ENCODE measurements around the gene ARHGAP42.

The ARHGAP42 gene

GRCh38 chr11:100860318-100861155 is 173.4 kb downstream of the ARHGAP42 start:
- no peak for ATAC-seq (replicated peaks)
- H3K9me3 Mint-ChIP-seq, result peaks cover 11 to 13% of the 10 kb centered on the region in 2 donors

GRCh38 chr11:100861212-100861611 is 174.1 kb downstream of the ARHGAP42 start:
- no peak overlapping the region for H3K27ac Mint-ChIP-seq
- no peaks in the 10 kb centered on the region for H3K27me3 Mint-ChIP-seq
- no peak overlapping the region for H3K4me3 Mint-ChIP-seq
- H3K36me3 Mint-ChIP-seq (ENCODE audit: insufficient read depth), result no peaks in the 10 kb centered on the region
- peaks cover 12 to 13% of the 10 kb centered on the region in 2 donors for H3K9me3 Mint-ChIP-seq
- no peak for DNase-seq
- no peaks in the 10 kb centered on the region for H3K4me1 Mint-ChIP-seq (ENCODE audit: low read depth in 2 of 2)
- ATAC-seq (replicated peaks), result no peak

More at GRCh38 chr11:100860318-100861155, 173.4 kb downstream of the ARHGAP42 start:
- H3K36me3 Mint-ChIP-seq (ENCODE audit: insufficient read depth), result no peaks in the 10 kb centered on the region
- H3K4me1 Mint-ChIP-seq (ENCODE audit: low read depth in 2 of 2), result no peaks in the 10 kb centered on the region
- no peak for DNase-seq
- H3K27me3 Mint-ChIP-seq, result no peaks in the 10 kb centered on the region
- no peak overlapping the region for H3K4me3 Mint-ChIP-seq
- H3K27ac Mint-ChIP-seq, result no peak overlapping the region

GRCh38 chr11:100863080-100863581 is 176.0 kb downstream of the ARHGAP42 start:
- DNase-seq, result no peak
- H3K4me1 Mint-ChIP-seq (ENCODE audit: low read depth in 2 of 2), result no peaks in the 10 kb centered on the region
- H3K4me3 Mint-ChIP-seq, result no peak overlapping the region
- ATAC-seq (replicated peaks), result no peak
- no peak overlapping the region for H3K27ac Mint-ChIP-seq
- peaks cover 10 to 13% of the 10 kb centered on the region in 2 donors for H3K9me3 Mint-ChIP-seq
- H3K36me3 Mint-ChIP-seq (ENCODE audit: insufficient read depth), result no peaks in the 10 kb centered on the region
- H3K27me3 Mint-ChIP-seq, result no peaks in the 10 kb centered on the region

GRCh38 chr11:100865443-100866065 is 178.5 kb downstream of the ARHGAP42 start:
- Mint-ChIP-seq H3K4me1 (ENCODE audit: low read depth in 2 of 2) (no peaks in the 10 kb centered on the region), H3K27ac (no peak overlapping the region), H3K9me3 (peaks cover 7 to 13% of the 10 kb centered on the region in 2 donors), H3K36me3 (ENCODE audit: insufficient read depth) (no peaks in the 10 kb centered on the region), H3K4me3 (no peak overlapping the region), H3K27me3 (no peaks in the 10 kb centered on the region)
- ATAC-seq (replicated peaks), result no peak
- no peak for DNase-seq

- Mint-ChIP-seq H3K36me3 (ENCODE audit: insufficient read depth) (no peaks in the 10 kb centered on the region), H3K4me1 (ENCODE audit: low read depth in 2 of 2) (no peaks in the 10 kb centered on the region), H3K9me3 (peaks cover 4 to 5% of the 10 kb centered on the region in 2 donors), H3K4me3 (no peak overlapping the region), H3K27ac (no peak overlapping the region), H3K27me3 (no peaks in the 10 kb centered on the region)
- DNase-seq, result no peak
- ATAC-seq (replicated peaks), result no peak
Measured at GRCh38 chr11:100866453-100866852, 179.4 kb downstream of the ARHGAP42 start.

GRCh38 chr11:100867606-100868005 is 180.5 kb downstream of the ARHGAP42 start:
- DNase-seq (no peak), ATAC-seq (replicated peaks) (no peak)
- Mint-ChIP-seq H3K27ac (no peak overlapping the region), H3K36me3 (ENCODE audit: insufficient read depth) (no peaks in the 10 kb centered on the region), H3K9me3 (peaks cover 0 to 5% of the 10 kb centered on the region in 2 donors), H3K27me3 (no peaks in the 10 kb centered on the region), H3K4me1 (ENCODE audit: low read depth in 2 of 2) (no peaks in the 10 kb centered on the region), H3K4me3 (no peak overlapping the region)

GRCh38 chr11:100869328-100869727 is 182.2 kb downstream of the ARHGAP42 start:
- H3K27me3 Mint-ChIP-seq, result no peaks in the 10 kb centered on the region
- ATAC-seq (replicated peaks) (no peak), DNase-seq (no peak)
- H3K4me3 Mint-ChIP-seq, result no peak overlapping the region
- H3K36me3 Mint-ChIP-seq (ENCODE audit: insufficient read depth), result no peaks in the 10 kb centered on the region
- no peaks in the 10 kb centered on the region for H3K4me1 Mint-ChIP-seq (ENCODE audit: low read depth in 2 of 2)
- no peak overlapping the region for H3K27ac Mint-ChIP-seq
- H3K9me3 Mint-ChIP-seq, result peaks cover 0 to 4% of the 10 kb centered on the region in 2 donors

- no peak overlapping the region for H3K27ac Mint-ChIP-seq
- no peaks in the 10 kb centered on the region for H3K27me3 Mint-ChIP-seq
- no peaks in the 10 kb centered on the region for H3K4me1 Mint-ChIP-seq (ENCODE audit: low read depth in 2 of 2)
- ATAC-seq (replicated peaks) (no peak), DNase-seq (no peak)
- no peaks in the 10 kb centered on the region for H3K36me3 Mint-ChIP-seq (ENCODE audit: insufficient read depth)
- peaks cover 0 to 4% of the 10 kb centered on the region in 2 donors for H3K9me3 Mint-ChIP-seq
- H3K4me3 Mint-ChIP-seq, result no peak overlapping the region
Measured at GRCh38 chr11:100870138-100870537, 183.1 kb downstream of the ARHGAP42 start.

- H3K27ac Mint-ChIP-seq, result no peak overlapping the region
- no peaks in the 10 kb centered on the region for H3K36me3 Mint-ChIP-seq (ENCODE audit: insufficient read depth)
- no peak for ATAC-seq (replicated peaks)
- no peaks in the 10 kb centered on the region for H3K9me3 Mint-ChIP-seq
- no peaks in the 10 kb centered on the region for H3K4me1 Mint-ChIP-seq (ENCODE audit: low read depth in 2 of 2)
- no peaks in the 10 kb centered on the region for H3K27me3 Mint-ChIP-seq
- no peak overlapping the region for H3K4me3 Mint-ChIP-seq
- no peak for DNase-seq
Measured at GRCh38 chr11:100872951-100873740, 186.1 kb downstream of the ARHGAP42 start.

GRCh38 chr11:100874203-100874602 is 187.1 kb downstream of the ARHGAP42 start:
- H3K9me3 Mint-ChIP-seq, result peaks cover 0 to under 1% of the 10 kb centered on the region in 2 donors
- H3K27ac Mint-ChIP-seq, result no peak overlapping the region
- no peaks in the 10 kb centered on the region for H3K27me3 Mint-ChIP-seq
- ATAC-seq (replicated peaks), result no peak
- DNase-seq, result no peak
- H3K4me1 Mint-ChIP-seq (ENCODE audit: low read depth in 2 of 2), result no peaks in the 10 kb centered on the region
- no peak overlapping the region for H3K4me3 Mint-ChIP-seq
- no peaks in the 10 kb centered on the region for H3K36me3 Mint-ChIP-seq (ENCODE audit: insufficient read depth)

- DNase-seq (no peak), ATAC-seq (replicated peaks) (no peak)
- Mint-ChIP-seq H3K27ac (no peak overlapping the region), H3K4me3 (no peak overlapping the region), H3K27me3 (no peaks in the 10 kb centered on the region), H3K9me3 (peaks cover 0 to 8% of the 10 kb centered on the region in 2 donors), H3K36me3 (ENCODE audit: insufficient read depth) (no peaks in the 10 kb centered on the region), H3K4me1 (ENCODE audit: low read depth in 2 of 2) (no peaks in the 10 kb centered on the region)
Measured at GRCh38 chr11:100875521-100875869, 188.4 kb downstream of the ARHGAP42 start.

GRCh38 chr11:100876815-100877520 is 189.9 kb downstream of the ARHGAP42 start:
- Mint-ChIP-seq H3K36me3 (ENCODE audit: insufficient read depth) (no peaks in the 10 kb centered on the region), H3K27ac (no peak overlapping the region), H3K4me1 (ENCODE audit: low read depth in 2 of 2) (no peaks in the 10 kb centered on the region), H3K27me3 (no peaks in the 10 kb centered on the region), H3K4me3 (no peak overlapping the region), H3K9me3 (peaks cover 8 to 10% of the 10 kb centered on the region in 2 donors)
- no peak for ATAC-seq (replicated peaks)
- no peak for DNase-seq

- ATAC-seq (replicated peaks) (no peak), DNase-seq (no peak)
- Mint-ChIP-seq H3K4me1 (ENCODE audit: low read depth in 2 of 2) (no peaks in the 10 kb centered on the region), H3K4me3 (no peak overlapping the region), H3K27ac (no peak overlapping the region), H3K27me3 (no peaks in the 10 kb centered on the region), H3K36me3 (ENCODE audit: insufficient read depth) (no peaks in the 10 kb centered on the region), H3K9me3 (peaks cover 13 to 19% of the 10 kb centered on the region in 2 donors)
Measured at GRCh38 chr11:100878474-100878873, 191.4 kb downstream of the ARHGAP42 start.
